IMR-90 (cell line): ENCODE data around the gene FBRS. TPM values are rescaled to one million over a fixed set of nuclear protein-coding genes. Genes with fewer than 3 reads are reported as not detected.

Source experiments
- ATAC-seq: fragments of 200-7000 bp; cut with Tn5 transposase; 2 replicates; pipeline ENCODE4 v1.9.1; 2020; ENCODE audit warnings: low read depth, mild to moderate bottlenecking, moderate library complexity
- BruUV-seq: library from RNA; stranded (reverse); fragments of 400-500 nt; replicated peaks from 2 replicates; lab custom pipeline; 2021; lab: Mats Ljungman, UMichigan
- CTCF ChIA-PET: fragments of 300-600 bp; formaldehyde crosslinking; extraction: SDS; loops from one replicate; lab custom pipeline; 2021; ENCODE audit warnings: antibody characterized with exemption; lab: Yijun Ruan, JAX
- POLR2A ChIA-PET: fragments of 300-600 bp; sonication (Branson Sonifier 250); formaldehyde crosslinking; loops from one replicate; lab custom pipeline; 2022; ENCODE audit warnings: antibody characterized with exemption; ENCODE audit not compliant: unreplicated experiment; lab: Charles Lee
- DNase-seq: peaks from one replicate; pipeline ENCODE4 v3.0.0; 2013
- H2AFZ ChIP-seq: replicated peaks from 2 replicates; pipeline ENCODE3; 2013; ENCODE audit warnings: low read length, mild to moderate bottlenecking; ENCODE audit not compliant: poor library complexity
- H2AK5ac ChIP-seq: 2 replicates; pipeline ENCODE4 v1.6.1; 2013; ENCODE audit warnings: low read depth, low read length, inconsistent platforms
- H2AK9ac ChIP-seq: replicated peaks from 2 replicates; pipeline ENCODE3; 2013; ENCODE audit warnings: mild to moderate bottlenecking, low read depth, low read length, moderate library complexity; ENCODE audit not compliant: poor library complexity
- H2BK120ac ChIP-seq: 2 replicates; pipeline ENCODE4 v1.6.1; 2013; ENCODE audit warnings: low read depth, low read length, inconsistent platforms
- H2BK15ac ChIP-seq: 3 replicates; pipeline ENCODE4 v1.6.1; 2013; ENCODE audit warnings: low read depth, low read length, inconsistent platforms
- H2BK20ac ChIP-seq: 2 replicates; pipeline ENCODE4 v1.6.1; 2013; ENCODE audit warnings: low read depth, mild to moderate bottlenecking, inconsistent platforms, low read length, moderate library complexity
- H2BK5ac ChIP-seq: 2 replicates; pipeline ENCODE4 v1.6.1; 2013; ENCODE audit warnings: mild to moderate bottlenecking, low read depth, low read length, inconsistent platforms; ENCODE audit not compliant: poor library complexity, severe bottlenecking
- H3K14ac ChIP-seq: replicated peaks from 2 replicates; pipeline ENCODE4 v1.6.1; 2013; ENCODE audit warnings: low read depth, low read length, inconsistent platforms
- H3K18ac ChIP-seq: 2 replicates; pipeline ENCODE4 v1.6.1; 2013; ENCODE audit warnings: low read depth, low read length, control low read depth
- H3K23ac ChIP-seq: 2 replicates; pipeline ENCODE4 v1.6.1; 2013; ENCODE audit warnings: low read depth, low read length, inconsistent platforms
- H3K27ac ChIP-seq: 2 replicates; pipeline ENCODE4 v1.5.1; 2013; ENCODE audit warnings: mild to moderate bottlenecking, control low read depth, low read length; ENCODE audit not compliant: insufficient read depth
- H3K27me3 ChIP-seq: 2 replicates; pipeline ENCODE4 v1.6.1; 2013; ENCODE audit warnings: low read length; ENCODE audit not compliant: control insufficient read depth, insufficient read depth
- H3K36me3 ChIP-seq: 2 replicates; pipeline ENCODE4 v1.6.1; 2013; ENCODE audit warnings: low read length, mixed read lengths; ENCODE audit not compliant: control insufficient read depth, insufficient read depth
- H3K4ac ChIP-seq: 2 replicates; pipeline ENCODE4 v1.6.1; 2013; ENCODE audit warnings: low read depth, low read length, inconsistent platforms
- H3K4me1 ChIP-seq: 2 replicates; pipeline ENCODE4 v1.6.1; 2013; ENCODE audit warnings: low read length, mixed read lengths; ENCODE audit not compliant: control insufficient read depth, insufficient read depth
- H3K4me2 ChIP-seq: 2 replicates; pipeline ENCODE4 v1.6.1; 2013; ENCODE audit warnings: low read depth, mild to moderate bottlenecking, control low read depth, low read length, moderate library complexity
- H3K4me3 ChIP-seq: 2 replicates; pipeline ENCODE4 v1.5.1; 2013; ENCODE audit warnings: low read depth, mild to moderate bottlenecking, control low read depth, low read length, moderate library complexity; ENCODE audit not compliant: insufficient read depth
- H3K56ac ChIP-seq: 2 replicates; pipeline ENCODE4 v1.6.1; 2013; ENCODE audit warnings: low read length, inconsistent platforms; ENCODE audit not compliant: insufficient read depth; ENCODE audit errors: extremely low read depth
- H3K79me1 ChIP-seq, 2 experiments: 2 replicates each; pipeline ENCODE4 v1.6.1; 2013; ENCODE audit warnings: low read length in 2 of 2, inconsistent platforms in 1 of 2, low read depth in 1 of 2
- H3K9ac ChIP-seq: 2 replicates; pipeline ENCODE4 v1.6.1; 2013; ENCODE audit warnings: low read depth, low read length, control low read depth
- H3K9me1 ChIP-seq: 2 replicates; pipeline ENCODE4 v1.6.1; 2013; ENCODE audit warnings: low read length, inconsistent platforms; ENCODE audit not compliant: insufficient read depth
- H3K9me3 ChIP-seq: 2 replicates; pipeline ENCODE4 v1.6.1; 2013; ENCODE audit warnings: low read length; ENCODE audit not compliant: control insufficient read depth, insufficient read depth
- H4K20me1 ChIP-seq: 2 replicates; pipeline ENCODE4 v1.6.1; 2013; ENCODE audit warnings: low read length, inconsistent platforms; ENCODE audit not compliant: insufficient read depth
- H4K5ac ChIP-seq: 2 replicates; pipeline ENCODE4 v1.6.1; 2013; ENCODE audit warnings: mild to moderate bottlenecking, low read depth, low read length, control low read depth
- H4K8ac ChIP-seq, 2 experiments: 2 replicates each; pipeline ENCODE4 v1.6.1; 2013; ENCODE audit warnings: low read depth in 2 of 2, low read length in 2 of 2, control low read depth in 1 of 2, inconsistent platforms in 1 of 2
- H4K91ac ChIP-seq: 2 replicates; pipeline ENCODE4 v1.6.1; 2013; ENCODE audit warnings: low read depth, low read length, inconsistent platforms; ENCODE audit not compliant: insufficient read depth
- BHLHE40 ChIP-seq: fragments of 150-350 bp; IDR thresholded peaks from 2 replicates; pipeline ENCODE4 v1.6.1; 2016; ENCODE audit warnings: mild to moderate bottlenecking, low read depth, low read length
- CHD1 ChIP-seq: IDR thresholded peaks from 2 replicates; pipeline ENCODE4 v1.6.1; 2012; ENCODE audit warnings: low read depth, low read length, improper control_type of control experiment
- FOS ChIP-seq: fragments of 150-350 bp; IDR thresholded peaks from 2 replicates; pipeline ENCODE4 v1.6.1; 2016; ENCODE audit warnings: low read depth, low read length
- MAZ ChIP-seq: IDR thresholded peaks from 2 replicates; pipeline ENCODE4 v1.6.1; 2012; ENCODE audit warnings: low read depth, mild to moderate bottlenecking, low read length, improper control_type of control experiment, moderate library complexity, borderline replicate concordance
- RAD21 ChIP-seq: IDR thresholded peaks from 2 replicates; pipeline ENCODE4 v1.6.1; 2012; ENCODE audit warnings: low read length, improper control_type of control experiment
- WGBS, 2 experiments: methylation state at CpG; one replicate each; pipeline versions ENCODE4 v1.1.5 to v1.1.7; 2013; ENCODE audit warnings: missing lambda C conversion rate in 2 of 2; ENCODE audit not compliant: insufficient read length in 1 of 2; ENCODE audit errors: extremely low coverage in 2 of 2; 5-methylcytosine and 5-hydroxymethylcytosine counted together
- dilution Hi-C: fragments of 300-500 bp; cut with HindIII; formaldehyde crosslinking; loops from one replicate; pipeline ENCODE4 v1.14.3; 2018; ENCODE audit warnings: low sequenced_read_pairs; ENCODE audit not compliant: unreplicated experiment
- in situ Hi-C: fragments of 300-500 bp; cut with MboI; formaldehyde crosslinking; loops from 3 replicates; pipeline ENCODE4 v1.14.3; 2019; ENCODE audit warnings: low sequenced_read_pairs, inconsistent platforms, mixed read lengths
- intact Hi-C: fragments of 100-400 bp; cut with micrococcal nuclease; formaldehyde crosslinking; loops from 2 replicates; pipeline ENCODE4 v1.10.0; 2022
- polyA plus RNA-seq, 3 experiments: library from polyadenylated mRNA; depleted of rRNA; stranded (reverse); fragments of >200 nt; gene quantifications; 2 replicates each; pipeline ENCODE4 v1.2.3, GENCODE V29; 2012; ENCODE audit warnings: low replicate concordance in 1 of 3
- total RNA-seq: library from RNA; depleted of rRNA; stranded (reverse); fragments of >200 nt; gene quantifications from 2 replicates; pipeline ENCODE4 v1.2.3, GENCODE V29; 2012
- TF ChIP-seq, protein P1 (sequence below): fragments of 150-350 bp; IDR thresholded peaks from 2 replicates; pipeline ENCODE4 v1.6.1; 2016; ENCODE audit warnings: low read depth, mild to moderate bottlenecking, low read length, moderate library complexity, borderline replicate concordance

The FBRS gene
- total and polyA plus RNA-seq, 2 of the 4 experiments (the other 2 are of a cell fraction): 2.0 to 22.4 TPM

DNA sequence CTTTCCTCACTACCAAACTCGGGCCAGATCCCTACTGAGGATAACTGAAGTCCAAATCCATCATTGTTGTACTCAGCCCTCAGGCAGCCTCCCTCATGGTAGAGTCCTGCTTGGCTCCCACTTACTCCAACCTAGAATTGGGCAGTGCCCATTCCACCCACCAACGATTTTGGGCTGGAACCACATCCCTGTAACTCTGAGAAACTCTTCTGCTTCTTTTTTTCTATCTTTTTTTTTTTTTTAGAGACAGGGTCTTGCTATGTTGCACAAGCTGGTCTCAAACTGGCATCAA is 6.3 kb upstream of the FBRS start:
- Histone ChIP-seq H3K36me3 (peaks cover 30% of the 10 kb centered on the region), H3K14ac (peak overlapping the region; percentile 47), H3K27ac (peak overlapping the region; percentile 73), H3K27me3 (no peaks in the 10 kb centered on the region), H2AFZ (peak overlapping the region; percentile 87), H3K4ac (peak overlapping the region; percentile 83; the same call in 1 of the 2 replicates), H2AK5ac (peak overlapping the region; percentile 88), H2BK120ac (no peak overlapping the region; the same call in 1 of the 2 replicates), H3K4me2 (peak overlapping the region; percentile 95), H3K79me1 (peaks cover 19 to 35% of the 10 kb centered on the region in 2 experiments), H2BK15ac (no peak overlapping the region), H3K23ac (peak overlapping the region; percentile 94), H3K9ac (peak overlapping the region; percentile 82), H3K4me1 (peaks cover 6% of the 10 kb centered on the region; the same call in 1 of the 2 replicates), H3K4me3 (peak overlapping the region; percentile 84), H4K5ac (peak overlapping the region; percentile 53; the same call in 1 of the 2 replicates), H3K18ac (no peak overlapping the region), H4K20me1 (no peaks in the 10 kb centered on the region), H2BK20ac (no peak overlapping the region), H2BK5ac (peak overlapping the region; percentile 47), H3K9me1 (no peaks in the 10 kb centered on the region), H4K8ac (peak overlapping the region in 1 of 2 experiments; percentile 41; a peak in 2 of 4 replicates), H4K91ac (no peak overlapping the region), H2AK9ac (peak overlapping the region; percentile 88), H3K56ac (peak overlapping the region; percentile 8; the same call in 1 of the 2 replicates), H3K9me3 (no peaks in the 10 kb centered on the region)
- ChIA-PET POLR2A (no interaction called here), CTCF (no interaction called here)
- in situ Hi-C loops (no loop called here), intact Hi-C loops (no loop called here), dilution Hi-C loops (no loop called here)
- DNase-seq (no peak), ATAC-seq (no peak)
- TF ChIP-seq BHLHE40: no peak
- TF ChIP-seq CHD1: no peak
- no peak for TF ChIP-seq RAD21
- TF ChIP-seq FOS: no peak
- TF ChIP-seq, protein P1, sequence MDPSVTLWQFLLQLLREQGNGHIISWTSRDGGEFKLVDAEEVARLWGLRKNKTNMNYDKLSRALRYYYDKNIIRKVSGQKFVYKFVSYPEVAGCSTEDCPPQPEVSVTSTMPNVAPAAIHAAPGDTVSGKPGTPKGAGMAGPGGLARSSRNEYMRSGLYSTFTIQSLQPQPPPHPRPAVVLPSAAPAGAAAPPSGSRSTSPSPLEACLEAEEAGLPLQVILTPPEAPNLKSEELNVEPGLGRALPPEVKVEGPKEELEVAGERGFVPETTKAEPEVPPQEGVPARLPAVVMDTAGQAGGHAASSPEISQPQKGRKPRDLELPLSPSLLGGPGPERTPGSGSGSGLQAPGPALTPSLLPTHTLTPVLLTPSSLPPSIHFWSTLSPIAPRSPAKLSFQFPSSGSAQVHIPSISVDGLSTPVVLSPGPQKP: no peak
- TF ChIP-seq MAZ: no peak
- 0% methylated on average over 1 of the region's 2 CpGs; no CpG with 5 or more reads in 1 of the 2 experiments for WGBS, 2 experiments
- BruUV-seq: no TSS peak
